GM21529 (cell line): ENCODE data around the gene TIMM23B.
"Not testable (repeated sequence)": the region's sequence is repeated elsewhere in the genome, so short reads cannot be mapped to it uniquely, and the experiment has no call there.

Experiments used
- ATAC-seq: cut with Tn5 transposase; IDR thresholded peaks from one replicate; pipeline ENCODE4 v1.9.1; 2021; ENCODE audit not compliant: unreplicated experiment

The TIMM23B gene

DNA sequence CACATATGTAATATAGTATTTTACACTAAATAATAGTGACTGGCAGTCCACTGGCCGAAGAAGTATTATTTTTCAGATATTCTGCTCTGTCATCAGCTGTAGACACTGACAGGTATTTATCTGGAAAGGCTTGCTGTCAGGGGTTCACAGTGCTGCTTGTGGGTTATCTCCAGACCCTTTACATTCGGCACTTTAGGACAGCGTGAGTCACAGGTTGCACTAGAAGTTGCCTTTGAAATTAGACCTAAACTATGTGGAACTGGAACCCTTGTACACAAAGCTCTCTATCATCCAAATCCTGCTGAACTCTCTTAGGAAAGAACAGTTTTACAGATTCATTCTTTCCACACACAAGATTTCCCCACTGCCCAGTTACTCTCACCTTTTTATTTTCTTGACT, 30.2 kb downstream of the TIMM23B start:
- ATAC-seq = not testable (repeated sequence)

DNA sequence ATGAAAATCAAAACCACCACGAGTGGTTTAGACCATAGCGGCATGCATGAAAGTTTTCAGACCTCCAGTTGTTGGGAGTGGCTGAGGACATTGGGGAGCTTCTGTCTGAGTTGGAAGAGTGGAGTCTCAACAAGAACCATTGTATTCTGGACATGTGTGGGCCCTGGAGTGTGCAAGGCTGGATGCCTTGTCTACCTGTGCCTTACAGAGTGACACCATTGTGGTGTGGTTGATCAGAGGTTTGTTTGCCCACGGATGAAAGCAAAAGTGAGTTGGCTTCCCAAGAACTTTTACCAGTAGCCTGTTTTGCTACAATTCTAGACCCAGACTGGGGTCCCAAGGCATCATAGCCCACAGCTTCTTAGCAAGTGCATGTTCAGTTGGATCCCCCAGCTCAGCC, 35.9 kb downstream of the TIMM23B start:
- ATAC-seq = not testable (repeated sequence)

- not testable (repeated sequence) for ATAC-seq
Measured at GRCh38 chr10:49987207-49987606, 45.4 kb downstream of the TIMM23B start.

GRCh38 chr10:49988376-49988775, 46.5 kb downstream of the TIMM23B start, which contains the start of gene AGAP6:
TSS of gene AGAP6 (plus strand) at chr10:49988406. CDS start at chr10:49988716, 310 bp downstream.
- ATAC-seq = not testable (repeated sequence)

- not testable (repeated sequence) for ATAC-seq
Measured at GRCh38 chr10:49995321-49995720, 53.5 kb downstream of the TIMM23B start.

GRCh38 chr10:50014024-50014423, 72.2 kb downstream of the TIMM23B start:
- not testable (repeated sequence) for ATAC-seq

DNA sequence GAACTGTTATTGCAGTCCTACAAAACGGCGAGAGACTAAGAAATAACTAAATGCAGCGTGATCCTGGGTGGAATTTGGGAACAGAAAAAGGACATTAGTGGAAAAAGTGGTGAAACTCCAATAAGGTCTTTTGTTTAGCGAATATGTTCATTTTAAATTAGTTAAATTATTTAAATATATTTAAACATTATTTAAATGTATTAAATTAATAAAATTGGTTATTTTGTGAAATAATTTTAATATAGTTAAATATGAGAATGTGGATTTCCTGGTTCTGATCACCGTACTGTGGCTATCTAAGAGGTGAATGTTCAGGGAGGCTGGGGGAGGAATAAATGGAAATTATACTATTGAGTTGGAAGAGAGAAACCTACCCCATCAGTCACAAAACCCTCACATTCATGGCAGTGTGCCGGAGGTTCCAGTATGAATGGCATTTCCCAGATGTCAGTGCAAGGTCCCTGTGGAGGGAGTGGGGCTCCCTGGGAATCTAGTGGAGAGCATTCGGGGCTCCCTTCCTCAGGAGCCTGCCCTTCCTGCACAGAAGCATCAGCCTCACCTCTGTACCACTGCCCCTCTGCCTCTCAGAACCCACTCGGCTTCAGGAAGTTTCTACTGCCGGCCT, 73.9 kb downstream of the TIMM23B start:
- ATAC-seq = not testable (repeated sequence)

- not testable (repeated sequence) for ATAC-seq
Measured at GRCh38 chr10:50016926-50017325, 75.1 kb downstream of the TIMM23B start.

GRCh38 chr10:50017646-50018045, 75.8 kb downstream of the TIMM23B start:
- not testable (repeated sequence) for ATAC-seq

DNA sequence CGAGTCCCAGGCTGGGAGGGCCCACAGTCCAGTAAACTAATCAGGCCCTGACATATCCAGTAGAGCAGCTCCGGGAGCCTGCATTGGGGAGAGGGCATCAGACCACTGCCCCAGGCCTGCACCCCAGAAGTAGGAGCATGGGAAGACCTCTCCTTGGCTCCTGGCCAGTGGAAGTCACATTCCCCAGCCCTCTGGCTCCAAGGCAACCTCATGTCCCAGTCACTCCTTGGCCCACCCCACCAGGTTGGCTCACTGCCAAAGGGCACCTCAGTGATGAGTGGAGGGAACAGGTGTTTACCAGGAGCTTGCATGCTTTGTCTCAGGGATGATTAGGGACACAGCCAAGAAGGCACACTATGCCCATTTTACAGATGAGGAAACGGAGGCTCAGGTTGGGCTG, 77.4 kb downstream of the TIMM23B start:
- not testable (repeated sequence) for ATAC-seq

DNA sequence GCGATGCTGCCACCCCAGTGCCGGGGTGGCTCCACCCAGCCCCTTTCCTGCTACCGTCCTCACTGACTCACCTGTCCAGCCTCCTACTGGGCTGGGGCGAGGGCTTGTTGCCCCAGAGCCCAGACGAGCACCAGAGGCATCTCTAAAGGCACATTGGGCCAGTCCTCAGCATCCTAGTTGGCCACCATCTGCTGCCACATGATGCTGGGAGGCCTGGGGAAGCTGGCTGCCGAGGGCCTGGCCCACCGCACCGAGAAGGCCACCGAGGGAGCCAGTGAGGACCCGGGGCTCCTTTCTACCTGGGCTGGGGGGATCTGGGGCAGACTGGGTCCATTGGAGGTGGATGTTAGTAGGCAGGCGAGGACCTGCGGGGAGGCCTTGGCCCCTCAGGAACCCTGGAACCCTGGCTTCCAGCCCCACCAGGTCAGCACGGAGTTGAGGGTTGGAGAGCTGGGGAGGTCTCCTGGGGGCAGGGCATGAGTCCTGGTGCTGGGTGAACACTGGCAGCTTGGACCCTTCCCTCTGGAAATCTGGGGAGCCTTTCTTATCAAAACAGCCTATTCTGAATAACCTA, 78.7 kb downstream of the TIMM23B start:
- ATAC-seq = not testable (repeated sequence)

DNA sequence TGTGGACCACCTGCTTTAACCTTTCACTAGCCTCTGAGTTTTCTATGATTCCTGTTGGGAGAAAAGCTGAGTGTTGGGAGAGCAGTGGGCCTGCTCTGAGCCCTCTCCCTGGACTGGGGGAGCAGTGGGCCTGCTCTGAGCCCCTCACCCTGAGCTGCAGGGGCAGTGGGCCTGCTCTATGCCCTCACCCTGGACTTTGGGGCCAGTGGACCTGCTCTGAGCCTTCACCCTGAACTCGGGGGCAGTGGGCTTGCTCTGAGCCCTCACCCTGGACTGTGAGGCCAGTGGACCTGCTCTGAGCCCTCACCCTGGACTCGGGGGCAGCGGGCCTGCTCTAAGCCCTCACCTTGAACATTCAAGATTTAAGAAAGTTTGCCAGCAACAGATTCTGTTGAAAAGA, 79.8 kb downstream of the TIMM23B start:
- ATAC-seq = no peak
